Hepatocyte (in vitro differentiated cells): ENCODE data around the gene SRBD1. TPM values are rescaled to one million over a fixed set of nuclear protein-coding genes. Genes with fewer than 3 reads are reported as not detected.

Experiments
- DNase-seq: peaks from one replicate; pipeline ENCODE4 v3.0.0-alpha.2; 2016; ENCODE audit warnings: low spot score
- H2AFZ ChIP-seq: fragments of 200-600 bp; sonication (generic); 2 replicates; pipeline ENCODE4 v1.6.0; 2016; ENCODE audit warnings: antibody characterized with exemption, mild to moderate bottlenecking
- H3K27ac ChIP-seq: fragments of 200-600 bp; sonication (generic); 2 replicates; pipeline ENCODE4 v1.5.1; 2016; ENCODE audit warnings: mild to moderate bottlenecking
- H3K27me3 ChIP-seq: fragments of 200-600 bp; sonication (generic); 2 replicates; pipeline ENCODE4 v1.6.1; 2016
- H3K36me3 ChIP-seq: fragments of 200-600 bp; sonication (generic); replicated peaks from 2 replicates; pipeline ENCODE4 v1.5.1; 2016; ENCODE audit warnings: low read depth; ENCODE audit not compliant: insufficient read depth
- H3K4me1 ChIP-seq: fragments of 200-600 bp; sonication (generic); 2 replicates; pipeline ENCODE4 v1.5.1; 2016; ENCODE audit warnings: mild to moderate bottlenecking, moderate library complexity; ENCODE audit not compliant: insufficient read depth
- H3K4me2 ChIP-seq: fragments of 200-600 bp; sonication (generic); 2 replicates; pipeline ENCODE4 v1.6.0; 2016
- H3K4me3 ChIP-seq: fragments of 200-600 bp; sonication (generic); 2 replicates; pipeline ENCODE4 v1.5.1; 2016; ENCODE audit warnings: mild to moderate bottlenecking
- H3K79me2 ChIP-seq: fragments of 200-600 bp; sonication (generic); 2 replicates; pipeline ENCODE4 v1.6.0; 2017; ENCODE audit warnings: mild to moderate bottlenecking
- H3K9me2 ChIP-seq: fragments of 200-600 bp; sonication (generic); replicated peaks from 2 replicates; pipeline ENCODE4 v1.6.0; 2017; ENCODE audit warnings: mild to moderate bottlenecking; ENCODE audit not compliant: insufficient read depth
- H3K9me3 ChIP-seq: fragments of 200-600 bp; sonication (generic); 2 replicates; pipeline ENCODE4 v1.5.1; 2016; ENCODE audit warnings: low read depth, mild to moderate bottlenecking
- H4K20me1 ChIP-seq: fragments of 200-600 bp; sonication (generic); 2 replicates; pipeline ENCODE4 v1.6.0; 2016; ENCODE audit warnings: mild to moderate bottlenecking; ENCODE audit not compliant: insufficient read depth, poor library complexity, severe bottlenecking
- CTCF ChIP-seq: fragments of 200-600 bp; sonication (generic); IDR thresholded peaks from 2 replicates; pipeline ENCODE4 v1.5.1; 2016; ENCODE audit warnings: antibody characterized with exemption, mild to moderate bottlenecking; ENCODE audit not compliant: poor library complexity
- EZH2 ChIP-seq: fragments of 200-600 bp; sonication (generic); IDR thresholded peaks from 2 replicates; pipeline ENCODE4 v1.6.1; 2016; ENCODE audit warnings: antibody characterized with exemption, mild to moderate bottlenecking, borderline replicate concordance
- EZH2phosphoT487 ChIP-seq: fragments of 200-600 bp; sonication (generic); IDR thresholded peaks from one replicate; pipeline ENCODE4 v1.6.1; 2018; ENCODE audit warnings: antibody characterized with exemption, mild to moderate bottlenecking, low read depth, moderate library complexity; ENCODE audit not compliant: unreplicated experiment, severe bottlenecking
- WGBS: methylation state at CpG from one replicate; pipeline ENCODE4 v1.1.6; 2016; ENCODE audit warnings: low lambda C conversion rate; ENCODE audit errors: missing lambda C conversion rate; 5-methylcytosine and 5-hydroxymethylcytosine counted together
- polyA plus RNA-seq: library from polyadenylated mRNA; unstranded; fragments of >200 nt; fragmentation: Nextera tagmentation; extraction: Ambion mirVana; gene quantifications from 2 replicates; pipeline ENCODE4 v1.2.1, GENCODE V29; 2016
- total RNA-seq: library from RNA; depleted of rRNA; stranded (reverse); fragments of >200 nt; gene quantifications from 2 replicates; pipeline ENCODE4 v1.2.3, GENCODE V29; 2014

SRBD1 gene
- total and polyA plus RNA-seq, 2 experiments from 2014 or later = 6.7 to 16.6 TPM

GRCh38 chr2:45439788-45440773, 171.0 kb downstream of the SRBD1 start:
- H3K4me2 ChIP-seq = no peak overlapping the region
- no peak overlapping the region for H3K4me3 ChIP-seq
- 84% methylated on average over 6 of the region's 6 CpGs for WGBS
- H3K27me3 ChIP-seq = no peaks in the 10 kb centered on the region
- H3K4me1 ChIP-seq = no peaks in the 10 kb centered on the region
- H3K27ac ChIP-seq = no peak overlapping the region
- DNase-seq = no peak
- no peaks in the 10 kb centered on the region for H3K36me3 ChIP-seq
- no peaks in the 10 kb centered on the region for H3K9me3 ChIP-seq
- no peak for TF ChIP-seq EZH2phosphoT487
- peak; percentile 3 for TF ChIP-seq CTCF
- no peaks in the 10 kb centered on the region for H4K20me1 ChIP-seq
- no peaks in the 10 kb centered on the region for H3K9me2 ChIP-seq
- no peak overlapping the region for H2AFZ ChIP-seq
- H3K79me2 ChIP-seq = no peaks in the 10 kb centered on the region

- no peak for DNase-seq
- no peak overlapping the region for H3K27ac ChIP-seq
- no peaks in the 10 kb centered on the region for H3K27me3 ChIP-seq
- no peak overlapping the region for H3K4me3 ChIP-seq
- H3K4me1 ChIP-seq = no peaks in the 10 kb centered on the region
- no peaks in the 10 kb centered on the region for H4K20me1 ChIP-seq
- H3K36me3 ChIP-seq = no peaks in the 10 kb centered on the region
- WGBS = 69% methylated on average over 3 of the region's 3 CpGs
- TF ChIP-seq EZH2 = no peak
- TF ChIP-seq CTCF = no peak
- TF ChIP-seq EZH2phosphoT487 = no peak
- H3K79me2 ChIP-seq = no peaks in the 10 kb centered on the region
- H3K9me2 ChIP-seq = no peaks in the 10 kb centered on the region
- no peaks in the 10 kb centered on the region for H3K9me3 ChIP-seq
- H2AFZ ChIP-seq = no peak overlapping the region
- H3K4me2 ChIP-seq = no peak overlapping the region
These were observed 172.0 kb downstream of the SRBD1 start for GRCh38 chr2:45438872-45439665.

GRCh38 chr2:45436456-45436855, 174.6 kb downstream of the SRBD1 start:
- Histone ChIP-seq H3K4me3 (no peak overlapping the region), H3K36me3 (no peaks in the 10 kb centered on the region), H3K4me1 (no peaks in the 10 kb centered on the region), H3K27me3 (no peaks in the 10 kb centered on the region), H2AFZ (no peak overlapping the region), H3K9me2 (no peaks in the 10 kb centered on the region), H3K9me3 (no peaks in the 10 kb centered on the region), H4K20me1 (no peaks in the 10 kb centered on the region), H3K27ac (no peak overlapping the region), H3K4me2 (no peak overlapping the region), H3K79me2 (no peaks in the 10 kb centered on the region)
- no peak for TF ChIP-seq CTCF
- TF ChIP-seq EZH2phosphoT487 = no peak
- no peak for TF ChIP-seq EZH2
- 76% methylated on average over 2 of the region's 2 CpGs for WGBS
- DNase-seq = no peak
